C4-2B (cell line): Measurements from ENCODE around the gene CAMK2G.
A peak's percentile ranks its signal among the peaks of the same experiment; 100 is the strongest.

ENCODE experiments used
- H3K27ac ChIP-seq: fragments of 450-650 bp; 2 replicates; pipeline ENCODE4 v1.5.1; 2017
- ZFX ChIP-seq: fragments of 450-650 bp; IDR thresholded peaks from 2 replicates; pipeline ENCODE4 v1.6.1; 2017
- TF ChIP-seq, protein P1 (sequence below): fragments of 450-650 bp; conservative IDR thresholded peaks from 2 replicates; pipeline ENCODE4 v1.5.1; 2017; ENCODE audit warnings: mild to moderate bottlenecking

Gene CAMK2G

GRCh38 chr10:73814276-73814895, 60.0 kb downstream of the CAMK2G start:
- no peak overlapping the region for H3K27ac ChIP-seq
- TF ChIP-seq, protein P1, sequence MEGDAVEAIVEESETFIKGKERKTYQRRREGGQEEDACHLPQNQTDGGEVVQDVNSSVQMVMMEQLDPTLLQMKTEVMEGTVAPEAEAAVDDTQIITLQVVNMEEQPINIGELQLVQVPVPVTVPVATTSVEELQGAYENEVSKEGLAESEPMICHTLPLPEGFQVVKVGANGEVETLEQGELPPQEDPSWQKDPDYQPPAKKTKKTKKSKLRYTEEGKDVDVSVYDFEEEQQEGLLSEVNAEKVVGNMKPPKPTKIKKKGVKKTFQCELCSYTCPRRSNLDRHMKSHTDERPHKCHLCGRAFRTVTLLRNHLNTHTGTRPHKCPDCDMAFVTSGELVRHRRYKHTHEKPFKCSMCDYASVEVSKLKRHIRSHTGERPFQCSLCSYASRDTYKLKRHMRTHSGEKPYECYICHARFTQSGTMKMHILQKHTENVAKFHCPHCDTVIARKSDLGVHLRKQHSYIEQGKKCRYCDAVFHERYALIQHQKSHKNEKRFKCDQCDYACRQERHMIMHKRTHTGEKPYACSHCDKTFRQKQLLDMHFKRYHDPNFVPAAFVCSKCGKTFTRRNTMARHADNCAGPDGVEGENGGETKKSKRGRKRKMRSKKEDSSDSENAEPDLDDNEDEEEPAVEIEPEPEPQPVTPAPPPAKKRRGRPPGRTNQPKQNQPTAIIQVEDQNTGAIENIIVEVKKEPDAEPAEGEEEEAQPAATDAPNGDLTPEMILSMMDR: no peak
- TF ChIP-seq ZFX: no peak

DNA sequence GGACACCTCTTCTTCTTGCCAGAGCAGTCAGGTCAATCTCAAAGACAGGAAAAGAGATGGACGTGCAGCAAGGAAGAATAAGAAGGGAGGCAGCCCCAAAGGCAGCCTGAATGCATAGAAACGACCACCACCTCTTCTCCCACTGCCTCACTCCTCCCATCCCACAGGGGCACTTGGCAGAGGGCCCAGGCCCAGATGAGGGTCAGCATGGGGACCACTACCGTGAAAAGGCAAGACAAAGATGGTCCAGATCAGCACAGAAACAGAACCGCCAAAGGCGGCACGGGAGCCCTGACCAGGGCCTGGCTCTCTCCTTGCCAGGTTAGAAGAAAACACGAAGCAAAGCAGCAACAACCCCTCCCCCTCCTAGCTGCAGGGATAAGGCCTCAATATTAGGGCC, 61.0 kb downstream of the CAMK2G start:
- TF ChIP-seq, protein P1: no peak
- no peak for TF ChIP-seq ZFX
- H3K27ac ChIP-seq: no peak overlapping the region

GRCh38 chr10:73812657-73813056, 61.7 kb downstream of the CAMK2G start:
- H3K27ac ChIP-seq: no peak overlapping the region
- TF ChIP-seq ZFX: no peak
- TF ChIP-seq, protein P1: no peak

DNA sequence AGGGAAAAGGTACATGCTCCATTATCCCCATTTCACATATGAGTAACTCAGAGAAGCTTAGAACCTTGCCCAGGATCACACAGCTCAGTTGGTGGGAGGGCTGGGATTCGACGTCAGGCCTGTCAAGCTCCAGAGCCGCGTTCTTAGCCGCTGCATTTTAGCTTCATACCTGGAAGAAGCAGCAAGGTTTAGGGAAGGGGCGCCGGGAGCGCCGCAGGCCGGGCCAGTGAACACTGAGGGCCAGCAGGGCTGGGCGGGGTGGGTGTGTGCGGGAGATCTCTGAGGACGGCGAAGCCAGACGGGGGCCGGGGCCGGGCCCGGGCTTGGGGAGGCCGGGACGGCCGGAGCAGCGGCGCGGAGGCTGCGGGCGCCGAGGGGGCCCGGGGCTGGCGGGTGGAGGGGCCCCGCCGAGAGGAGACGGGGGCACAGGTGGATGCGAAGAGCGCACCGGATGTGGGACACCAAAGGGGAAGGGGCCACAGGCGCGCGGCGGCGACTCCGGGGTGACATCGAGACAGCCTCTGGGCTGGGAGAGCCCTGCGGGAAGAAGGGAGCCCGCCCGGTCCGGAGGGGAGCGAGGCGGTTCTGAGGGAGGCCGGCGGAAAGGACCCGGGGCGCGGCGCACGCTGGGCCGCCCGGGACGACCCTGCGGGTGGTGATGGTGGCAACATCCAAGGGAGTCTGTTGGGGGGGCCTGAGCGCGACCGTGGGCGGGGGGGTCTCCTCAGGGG, 63.5 kb downstream of the CAMK2G start:
- no peak for TF ChIP-seq ZFX
- TF ChIP-seq, protein P1: no peak
- H3K27ac ChIP-seq: peak overlapping the region; percentile 83

DNA sequence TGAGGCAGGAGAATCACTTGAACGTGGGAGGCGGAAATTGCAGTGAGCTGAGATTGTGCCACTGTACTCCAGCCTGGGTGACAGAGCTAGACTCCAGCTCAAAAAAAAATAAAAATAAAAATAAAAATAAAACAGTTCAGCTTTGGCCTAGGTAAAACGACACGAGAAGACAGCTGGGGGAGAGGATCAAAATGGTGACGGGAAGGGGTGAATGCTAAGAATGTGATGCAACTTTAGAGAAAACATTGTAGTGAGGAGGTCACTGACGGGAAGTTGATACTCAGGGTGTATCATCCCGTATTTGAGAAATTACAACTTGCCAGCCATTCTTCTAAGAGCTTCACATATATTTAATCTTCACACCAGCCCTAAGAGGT, 64.0 kb downstream of the CAMK2G start:
- TF ChIP-seq ZFX: no peak
- TF ChIP-seq, protein P1: no peak
- peak overlapping the region; percentile 83 for H3K27ac ChIP-seq

GRCh38 chr10:73809061-73809818, 65.1 kb downstream of the CAMK2G start:
- H3K27ac ChIP-seq: no peak overlapping the region
- no peak for TF ChIP-seq ZFX
- TF ChIP-seq, protein P1: no peak
